Measurements from ENCODE around the gene PPARG. TPM values are rescaled to one million over a fixed set of nuclear protein-coding genes. Genes with fewer than 3 reads are reported as not detected.

Gene PPARG
- total and polyA plus RNA-seq, 2 experiments from 2014 or later: 0.15 to 0.42 TPM

DNA sequence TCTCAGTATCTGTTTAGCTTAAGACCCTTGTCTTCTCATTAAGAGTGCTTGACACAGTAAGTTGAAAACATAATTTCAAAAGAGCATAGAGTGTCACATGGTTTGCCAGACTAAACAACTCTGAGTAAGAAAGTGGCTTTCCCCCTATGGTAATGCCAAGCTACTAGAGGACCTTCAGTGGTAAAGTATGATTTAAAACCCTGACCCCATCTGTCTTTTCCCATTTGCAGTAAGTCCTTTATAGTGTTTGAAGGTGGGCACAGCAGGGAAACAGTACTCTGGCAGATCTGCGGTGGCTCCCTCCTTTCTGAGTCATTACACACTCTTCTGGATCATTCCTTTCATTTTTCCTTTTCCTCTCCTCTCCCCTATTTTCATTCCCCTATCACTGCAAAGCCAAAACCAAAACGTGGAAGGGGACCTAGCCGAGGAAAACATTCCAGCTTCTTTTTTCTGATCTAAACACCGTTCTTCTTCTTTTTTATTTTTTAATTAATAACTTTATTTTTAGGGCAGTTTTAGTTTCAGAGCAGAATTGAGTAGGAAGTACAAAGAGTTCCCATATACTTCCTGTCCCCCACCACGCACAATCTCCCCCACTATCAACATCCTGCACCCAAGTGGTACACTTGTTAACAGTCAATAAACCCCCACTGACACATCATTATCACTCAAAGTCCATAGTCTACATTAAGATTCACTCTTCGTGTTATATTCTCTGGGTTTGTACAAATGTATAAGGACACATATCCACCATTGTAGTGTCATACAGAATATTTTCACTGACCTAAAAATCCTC lies 74.7 kb downstream of the PPARG start:
- Histone ChIP-seq H3K4me3 (no peak overlapping the region), H3K4me2 (no peak overlapping the region), H3K4me1 (ENCODE audit: insufficient read depth) (no peaks in the 10 kb centered on the region), H3K27ac (ENCODE audit: low read depth) (no peak overlapping the region), H4K20me1 (replicated peaks; ENCODE audit: insufficient read depth) (no peaks in the 10 kb centered on the region), H3K9me2 (ENCODE audit: insufficient read depth) (no peaks in the 10 kb centered on the region), H3K36me3 (ENCODE audit: insufficient read depth) (no peaks in the 10 kb centered on the region), H3F3A (replicated peaks; ENCODE audit: low read depth) (no peaks in the 10 kb centered on the region), H2AFZ (no peak overlapping the region), H3K79me2 (replicated peaks; ENCODE audit: insufficient read depth) (no peaks in the 10 kb centered on the region), H3K27me3 (ENCODE audit: insufficient read depth) (no peaks in the 10 kb centered on the region)
- ATAC-seq: no peak
- Mint-ChIP-seq H3K27me3 (ENCODE audit: insufficient read depth, low read depth, poor library complexity) (no peaks in the 10 kb centered on the region), H3K27ac (no peak overlapping the region), H3K4me1 (no peaks in the 10 kb centered on the region), H3K4me3 (no peak overlapping the region), H3K9me3 (0 out of 3 replicates have a peak, but pooled peaks cover 2% of the 10 kb centered on the region), H3K36me3 (ENCODE audit: low read depth) (no peaks in the 10 kb centered on the region)
- TF ChIP-seq, protein P1, sequence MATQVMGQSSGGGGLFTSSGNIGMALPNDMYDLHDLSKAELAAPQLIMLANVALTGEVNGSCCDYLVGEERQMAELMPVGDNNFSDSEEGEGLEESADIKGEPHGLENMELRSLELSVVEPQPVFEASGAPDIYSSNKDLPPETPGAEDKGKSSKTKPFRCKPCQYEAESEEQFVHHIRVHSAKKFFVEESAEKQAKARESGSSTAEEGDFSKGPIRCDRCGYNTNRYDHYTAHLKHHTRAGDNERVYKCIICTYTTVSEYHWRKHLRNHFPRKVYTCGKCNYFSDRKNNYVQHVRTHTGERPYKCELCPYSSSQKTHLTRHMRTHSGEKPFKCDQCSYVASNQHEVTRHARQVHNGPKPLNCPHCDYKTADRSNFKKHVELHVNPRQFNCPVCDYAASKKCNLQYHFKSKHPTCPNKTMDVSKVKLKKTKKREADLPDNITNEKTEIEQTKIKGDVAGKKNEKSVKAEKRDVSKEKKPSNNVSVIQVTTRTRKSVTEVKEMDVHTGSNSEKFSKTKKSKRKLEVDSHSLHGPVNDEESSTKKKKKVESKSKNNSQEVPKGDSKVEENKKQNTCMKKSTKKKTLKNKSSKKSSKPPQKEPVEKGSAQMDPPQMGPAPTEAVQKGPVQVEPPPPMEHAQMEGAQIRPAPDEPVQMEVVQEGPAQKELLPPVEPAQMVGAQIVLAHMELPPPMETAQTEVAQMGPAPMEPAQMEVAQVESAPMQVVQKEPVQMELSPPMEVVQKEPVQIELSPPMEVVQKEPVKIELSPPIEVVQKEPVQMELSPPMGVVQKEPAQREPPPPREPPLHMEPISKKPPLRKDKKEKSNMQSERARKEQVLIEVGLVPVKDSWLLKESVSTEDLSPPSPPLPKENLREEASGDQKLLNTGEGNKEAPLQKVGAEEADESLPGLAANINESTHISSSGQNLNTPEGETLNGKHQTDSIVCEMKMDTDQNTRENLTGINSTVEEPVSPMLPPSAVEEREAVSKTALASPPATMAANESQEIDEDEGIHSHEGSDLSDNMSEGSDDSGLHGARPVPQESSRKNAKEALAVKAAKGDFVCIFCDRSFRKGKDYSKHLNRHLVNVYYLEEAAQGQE (IDR thresholded peaks at IDR 0.05; ENCODE audit: unreplicated experiment): no peak
- TF ChIP-seq, protein P2, sequence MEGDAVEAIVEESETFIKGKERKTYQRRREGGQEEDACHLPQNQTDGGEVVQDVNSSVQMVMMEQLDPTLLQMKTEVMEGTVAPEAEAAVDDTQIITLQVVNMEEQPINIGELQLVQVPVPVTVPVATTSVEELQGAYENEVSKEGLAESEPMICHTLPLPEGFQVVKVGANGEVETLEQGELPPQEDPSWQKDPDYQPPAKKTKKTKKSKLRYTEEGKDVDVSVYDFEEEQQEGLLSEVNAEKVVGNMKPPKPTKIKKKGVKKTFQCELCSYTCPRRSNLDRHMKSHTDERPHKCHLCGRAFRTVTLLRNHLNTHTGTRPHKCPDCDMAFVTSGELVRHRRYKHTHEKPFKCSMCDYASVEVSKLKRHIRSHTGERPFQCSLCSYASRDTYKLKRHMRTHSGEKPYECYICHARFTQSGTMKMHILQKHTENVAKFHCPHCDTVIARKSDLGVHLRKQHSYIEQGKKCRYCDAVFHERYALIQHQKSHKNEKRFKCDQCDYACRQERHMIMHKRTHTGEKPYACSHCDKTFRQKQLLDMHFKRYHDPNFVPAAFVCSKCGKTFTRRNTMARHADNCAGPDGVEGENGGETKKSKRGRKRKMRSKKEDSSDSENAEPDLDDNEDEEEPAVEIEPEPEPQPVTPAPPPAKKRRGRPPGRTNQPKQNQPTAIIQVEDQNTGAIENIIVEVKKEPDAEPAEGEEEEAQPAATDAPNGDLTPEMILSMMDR (conservative IDR thresholded peaks at IDR 0.05; ENCODE audit: low read depth in 2 of 2): no peak
- no peak for TF ChIP-seq ZNF331 (CRISPR knock-in tag; IDR thresholded peaks at IDR 0.05; ENCODE audit: low read depth)
- TF ChIP-seq, protein P3, sequence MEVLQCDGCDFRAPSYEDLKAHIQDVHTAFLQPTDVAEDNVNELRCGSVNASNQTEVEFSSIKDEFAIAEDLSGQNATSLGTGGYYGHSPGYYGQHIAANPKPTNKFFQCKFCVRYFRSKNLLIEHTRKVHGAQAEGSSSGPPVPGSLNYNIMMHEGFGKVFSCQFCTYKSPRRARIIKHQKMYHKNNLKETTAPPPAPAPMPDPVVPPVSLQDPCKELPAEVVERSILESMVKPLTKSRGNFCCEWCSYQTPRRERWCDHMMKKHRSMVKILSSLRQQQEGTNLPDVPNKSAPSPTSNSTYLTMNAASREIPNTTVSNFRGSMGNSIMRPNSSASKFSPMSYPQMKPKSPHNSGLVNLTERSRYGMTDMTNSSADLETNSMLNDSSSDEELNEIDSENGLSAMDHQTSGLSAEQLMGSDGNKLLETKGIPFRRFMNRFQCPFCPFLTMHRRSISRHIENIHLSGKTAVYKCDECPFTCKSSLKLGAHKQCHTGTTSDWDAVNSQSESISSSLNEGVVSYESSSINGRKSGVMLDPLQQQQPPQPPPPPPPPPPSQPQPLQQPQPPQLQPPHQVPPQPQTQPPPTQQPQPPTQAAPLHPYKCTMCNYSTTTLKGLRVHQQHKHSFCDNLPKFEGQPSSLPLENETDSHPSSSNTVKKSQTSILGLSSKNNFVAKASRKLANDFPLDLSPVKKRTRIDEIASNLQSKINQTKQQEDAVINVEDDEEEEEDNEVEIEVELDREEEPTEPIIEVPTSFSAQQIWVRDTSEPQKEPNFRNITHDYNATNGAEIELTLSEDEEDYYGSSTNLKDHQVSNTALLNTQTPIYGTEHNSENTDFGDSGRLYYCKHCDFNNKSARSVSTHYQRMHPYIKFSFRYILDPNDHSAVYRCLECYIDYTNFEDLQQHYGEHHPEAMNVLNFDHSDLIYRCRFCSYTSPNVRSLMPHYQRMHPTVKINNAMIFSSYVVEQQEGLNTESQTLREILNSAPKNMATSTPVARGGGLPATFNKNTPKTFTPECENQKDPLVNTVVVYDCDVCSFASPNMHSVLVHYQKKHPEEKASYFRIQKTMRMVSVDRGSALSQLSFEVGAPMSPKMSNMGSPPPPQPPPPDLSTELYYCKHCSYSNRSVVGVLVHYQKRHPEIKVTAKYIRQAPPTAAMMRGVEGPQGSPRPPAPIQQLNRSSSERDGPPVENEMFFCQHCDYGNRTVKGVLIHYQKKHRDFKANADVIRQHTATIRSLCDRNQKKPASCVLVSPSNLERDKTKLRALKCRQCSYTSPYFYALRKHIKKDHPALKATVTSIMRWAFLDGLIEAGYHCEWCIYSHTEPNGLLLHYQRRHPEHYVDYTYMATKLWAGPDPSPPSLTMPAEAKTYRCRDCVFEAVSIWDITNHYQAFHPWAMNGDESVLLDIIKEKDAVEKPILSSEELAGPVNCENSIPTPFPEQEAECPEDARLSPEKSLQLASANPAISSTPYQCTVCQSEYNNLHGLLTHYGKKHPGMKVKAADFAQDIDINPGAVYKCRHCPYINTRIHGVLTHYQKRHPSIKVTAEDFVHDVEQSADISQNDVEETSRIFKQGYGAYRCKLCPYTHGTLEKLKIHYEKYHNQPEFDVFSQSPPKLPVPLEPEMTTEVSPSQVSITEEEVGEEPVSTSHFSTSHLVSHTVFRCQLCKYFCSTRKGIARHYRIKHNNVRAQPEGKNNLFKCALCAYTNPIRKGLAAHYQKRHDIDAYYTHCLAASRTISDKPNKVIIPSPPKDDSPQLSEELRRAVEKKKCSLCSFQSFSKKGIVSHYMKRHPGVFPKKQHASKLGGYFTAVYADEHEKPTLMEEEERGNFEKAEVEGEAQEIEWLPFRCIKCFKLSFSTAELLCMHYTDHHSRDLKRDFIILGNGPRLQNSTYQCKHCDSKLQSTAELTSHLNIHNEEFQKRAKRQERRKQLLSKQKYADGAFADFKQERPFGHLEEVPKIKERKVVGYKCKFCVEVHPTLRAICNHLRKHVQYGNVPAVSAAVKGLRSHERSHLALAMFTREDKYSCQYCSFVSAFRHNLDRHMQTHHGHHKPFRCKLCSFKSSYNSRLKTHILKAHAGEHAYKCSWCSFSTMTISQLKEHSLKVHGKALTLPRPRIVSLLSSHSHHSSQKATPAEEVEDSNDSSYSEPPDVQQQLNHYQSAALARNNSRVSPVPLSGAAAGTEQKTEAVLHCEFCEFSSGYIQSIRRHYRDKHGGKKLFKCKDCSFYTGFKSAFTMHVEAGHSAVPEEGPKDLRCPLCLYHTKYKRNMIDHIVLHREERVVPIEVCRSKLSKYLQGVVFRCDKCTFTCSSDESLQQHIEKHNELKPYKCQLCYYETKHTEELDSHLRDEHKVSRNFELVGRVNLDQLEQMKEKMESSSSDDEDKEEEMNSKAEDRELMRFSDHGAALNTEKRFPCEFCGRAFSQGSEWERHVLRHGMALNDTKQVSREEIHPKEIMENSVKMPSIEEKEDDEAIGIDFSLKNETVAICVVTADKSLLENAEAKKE (CRISPR knock-in tag; IDR thresholded peaks at IDR 0.05): no peak
- TF ChIP-seq POLR2AphosphoS5 (IDR thresholded peaks at IDR 0.05; ENCODE audit: low read depth): no peak
- TF ChIP-seq ZNF114 (CRISPR knock-in tag; IDR thresholded peaks at IDR 0.05): no peak
- TF ChIP-seq EZH2 (IDR thresholded peaks at IDR 0.05; ENCODE audit: low read depth, unreplicated experiment): no peak
- TF ChIP-seq NANOG (IDR thresholded peaks at IDR 0.05; ENCODE audit: borderline replicate concordance): no peak
- no peak for TF ChIP-seq STAT1 (IDR thresholded peaks at IDR 0.05; ENCODE audit: unreplicated experiment)
- TF ChIP-seq, protein P4, sequence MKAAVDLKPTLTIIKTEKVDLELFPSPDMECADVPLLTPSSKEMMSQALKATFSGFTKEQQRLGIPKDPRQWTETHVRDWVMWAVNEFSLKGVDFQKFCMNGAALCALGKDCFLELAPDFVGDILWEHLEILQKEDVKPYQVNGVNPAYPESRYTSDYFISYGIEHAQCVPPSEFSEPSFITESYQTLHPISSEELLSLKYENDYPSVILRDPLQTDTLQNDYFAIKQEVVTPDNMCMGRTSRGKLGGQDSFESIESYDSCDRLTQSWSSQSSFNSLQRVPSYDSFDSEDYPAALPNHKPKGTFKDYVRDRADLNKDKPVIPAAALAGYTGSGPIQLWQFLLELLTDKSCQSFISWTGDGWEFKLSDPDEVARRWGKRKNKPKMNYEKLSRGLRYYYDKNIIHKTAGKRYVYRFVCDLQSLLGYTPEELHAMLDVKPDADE (IDR thresholded peaks at IDR 0.05): no peak
- TF ChIP-seq JUNB (IDR thresholded peaks at IDR 0.05; ENCODE audit: unreplicated experiment): no peak
- TF ChIP-seq CREB1 (CRISPR knock-in tag; IDR thresholded peaks at IDR 0.05; ENCODE audit: low read depth): no peak
- TF ChIP-seq EZH2phosphoT487 (IDR thresholded peaks at IDR 0.05; ENCODE audit: unreplicated experiment): no peak
- DNase-seq (ENCODE audit: low spot score): no peak
